Osteoblast (primary cell): ENCODE data around the gene HOXA1. TPM values are rescaled to one million over a fixed set of nuclear protein-coding genes. Genes with fewer than 3 reads are reported as not detected.

Source experiments
- DNase-seq: peaks from one replicate; pipeline ENCODE4 v3.0.0; 2011; ENCODE audit warnings: low spot score, mixed read lengths; ENCODE audit not compliant: insufficient read length; ENCODE audit errors: missing footprints
- H2AFZ ChIP-seq: 2 replicates; pipeline ENCODE4 v1.6.0; 2011; ENCODE audit warnings: mild to moderate bottlenecking, low read length
- H3K27ac ChIP-seq: 2 replicates; pipeline ENCODE4 v1.5.1; 2011; ENCODE audit warnings: mild to moderate bottlenecking, low read depth, low read length, moderate library complexity
- H3K27me3 ChIP-seq: 2 replicates; pipeline ENCODE4 v1.6.0; 2012; ENCODE audit warnings: mild to moderate bottlenecking, control low read depth, inconsistent platforms, low read length, moderate library complexity; ENCODE audit not compliant: insufficient read depth
- H3K36me3 ChIP-seq: 2 replicates; pipeline ENCODE4 v1.5.1; 2011; ENCODE audit warnings: mild to moderate bottlenecking, low read length, control low read depth, moderate library complexity; ENCODE audit not compliant: insufficient read depth
- H3K4me1 ChIP-seq: 2 replicates; pipeline ENCODE4 v1.5.1; 2011; ENCODE audit warnings: mild to moderate bottlenecking, low read length, control low read depth, moderate library complexity; ENCODE audit not compliant: insufficient read depth
- H3K4me2 ChIP-seq: 2 replicates; pipeline ENCODE4 v1.6.0; 2011; ENCODE audit warnings: mild to moderate bottlenecking, low read length; ENCODE audit not compliant: insufficient read depth
- H3K4me3 ChIP-seq: fragments of 200-600 bp; sonication (generic); 3 replicates; pipeline ENCODE4 v1.5.1; 2012; ENCODE audit warnings: mild to moderate bottlenecking, low read length, inconsistent platforms; ENCODE audit not compliant: insufficient read depth
- H3K79me2 ChIP-seq: 2 replicates; pipeline ENCODE4 v1.6.0; 2012; ENCODE audit warnings: mild to moderate bottlenecking, low read length, control low read depth, inconsistent platforms; ENCODE audit not compliant: insufficient read depth
- H3K9me3 ChIP-seq: 2 replicates; pipeline ENCODE4 v1.5.1; 2011; ENCODE audit warnings: low read depth, low read length, control low read depth
- H4K20me1 ChIP-seq: 2 replicates; pipeline ENCODE4 v1.6.0; 2012; ENCODE audit warnings: mild to moderate bottlenecking, low read length, control low read depth; ENCODE audit not compliant: insufficient read depth
- CTCF ChIP-seq: IDR thresholded peaks from 2 replicates; pipeline ENCODE4 v1.5.1; 2011; ENCODE audit warnings: mild to moderate bottlenecking, low read depth, low read length, moderate library complexity; ENCODE audit errors: extremely low read depth
- total RNA-seq: library from RNA; depleted of rRNA; stranded (reverse); fragments of >200 nt; gene quantifications from 2 replicates; pipeline ENCODE4 v1.2.3, GENCODE V29; 2012

Gene HOXA1
- total RNA-seq, 1 donor = 0.72 TPM

- Histone ChIP-seq H3K27me3 (no peaks in the 10 kb centered on the region), H3K4me3 (no peak overlapping the region), H3K27ac (no peak overlapping the region), H2AFZ (no peak overlapping the region), H3K4me1 (peaks cover 4% of the 10 kb centered on the region), H3K9me3 (no peaks in the 10 kb centered on the region), H3K36me3 (no peaks in the 10 kb centered on the region), H3K4me2 (no peak overlapping the region), H4K20me1 (no peaks in the 10 kb centered on the region), H3K79me2 (no peaks in the 10 kb centered on the region)
- no peak for DNase-seq
- no peak for TF ChIP-seq CTCF
Observed at GRCh38 chr7:27078616-27079233, 17.1 kb downstream of the HOXA1 start.

GRCh38 chr7:27073076-27073475 lies 22.7 kb downstream of the HOXA1 start:
- Histone ChIP-seq H3K36me3 (no peaks in the 10 kb centered on the region), H3K4me1 (no peaks in the 10 kb centered on the region), H3K27ac (no peak overlapping the region), H3K79me2 (no peaks in the 10 kb centered on the region), H3K4me3 (no peak overlapping the region), H4K20me1 (no peaks in the 10 kb centered on the region), H3K27me3 (no peaks in the 10 kb centered on the region), H3K9me3 (no peaks in the 10 kb centered on the region), H2AFZ (no peak overlapping the region), H3K4me2 (no peak overlapping the region)
- TF ChIP-seq CTCF = no peak
- no peak for DNase-seq

GRCh38 chr7:27071622-27072390 lies 24.0 kb downstream of the HOXA1 start:
- Histone ChIP-seq H4K20me1 (no peaks in the 10 kb centered on the region), H2AFZ (no peak overlapping the region), H3K27ac (no peak overlapping the region), H3K79me2 (no peaks in the 10 kb centered on the region), H3K9me3 (no peaks in the 10 kb centered on the region), H3K4me3 (no peak overlapping the region), H3K36me3 (no peaks in the 10 kb centered on the region), H3K4me1 (no peaks in the 10 kb centered on the region), H3K4me2 (no peak overlapping the region), H3K27me3 (no peaks in the 10 kb centered on the region)
- DNase-seq = no peak
- no peak for TF ChIP-seq CTCF

GRCh38 chr7:27068259-27068658 lies 27.5 kb downstream of the HOXA1 start:
- H3K79me2 ChIP-seq = no peaks in the 10 kb centered on the region
- H3K27ac ChIP-seq = no peak overlapping the region
- no peaks in the 10 kb centered on the region for H3K9me3 ChIP-seq
- no peaks in the 10 kb centered on the region for H4K20me1 ChIP-seq
- H3K4me1 ChIP-seq = peaks cover 24% of the 10 kb centered on the region
- TF ChIP-seq CTCF = no peak
- H3K36me3 ChIP-seq = no peaks in the 10 kb centered on the region
- DNase-seq = no peak
- H2AFZ ChIP-seq = no peak overlapping the region
- no peak overlapping the region for H3K4me2 ChIP-seq
- H3K4me3 ChIP-seq = no peak overlapping the region
- no peaks in the 10 kb centered on the region for H3K27me3 ChIP-seq
